Measurements from ENCODE around the gene TTK.

Gene TTK

DNA sequence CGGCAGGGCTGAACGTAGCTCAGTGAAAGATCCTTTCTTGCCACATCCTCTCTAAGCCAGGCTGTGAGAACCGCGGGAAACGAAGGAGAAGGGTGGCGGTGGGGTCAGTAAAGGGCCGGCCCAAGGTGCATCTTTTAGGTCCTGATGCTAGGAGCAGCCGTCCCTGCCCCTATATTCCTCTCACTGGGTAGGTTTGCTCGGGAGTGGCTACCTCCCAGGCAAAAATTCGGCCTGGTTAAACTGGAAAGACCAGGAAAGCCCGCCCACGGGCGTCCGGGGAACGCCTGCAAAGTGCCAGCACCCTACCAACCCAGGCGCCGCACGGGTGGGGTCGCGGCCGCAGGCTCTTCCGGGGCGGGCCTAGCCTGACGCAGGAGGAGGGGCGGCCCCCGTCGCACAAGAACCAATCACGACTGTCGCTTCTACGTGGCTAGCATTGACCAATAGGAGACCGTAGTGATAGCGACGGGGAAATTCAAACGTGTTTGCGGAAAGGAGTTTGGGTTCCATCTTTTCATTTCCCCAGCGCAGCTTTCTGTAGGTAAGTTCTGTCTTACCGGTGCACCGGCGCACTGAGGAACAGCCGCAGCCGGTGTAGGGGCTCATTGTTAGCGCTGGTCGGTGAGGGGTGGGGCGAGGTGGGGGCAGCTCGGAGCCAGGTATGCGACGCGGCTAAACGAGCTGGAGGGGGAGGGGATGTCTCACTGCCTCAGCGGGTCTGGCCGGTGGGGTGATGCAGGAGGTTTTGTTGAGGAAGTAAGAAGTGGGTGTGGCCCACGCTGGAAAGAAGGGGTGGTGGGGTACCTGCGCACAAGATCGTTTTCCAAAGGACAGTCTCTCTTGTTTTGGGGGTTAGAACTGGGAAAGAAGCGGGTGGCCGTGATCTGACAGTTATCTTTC lies at the start of gene TTK:
Gene TTK (plus strand): TSS at position 477 of the 900 bp plus-strand sequence. CDS start 1,195 bp downstream, outside the sequence.
- no peaks in the 10 kb centered on the region for H3K9me3 ChIP-seq (ENCODE audit: control insufficient read depth in 5 of 5, low read length in 5 of 5)
- H3K4me1 ChIP-seq (ENCODE audit: control insufficient read depth in 5 of 5, insufficient read depth in 5 of 5, low read length in 5 of 5), result peaks cover 0 to 16% (median 15%) of the 10 kb centered on the region in 5 donors
- peak within 1 kb of the TSS; percentile 56 to 90 (median 77) for H3K9ac ChIP-seq (ENCODE audit: low read length in 5 of 5)
- no peaks in the 10 kb centered on the region for H3K27me3 ChIP-seq (ENCODE audit: control insufficient read depth in 5 of 5, insufficient read depth in 4 of 5, low read length in 5 of 5)
- no peaks in the 10 kb centered on the region for H3K36me3 ChIP-seq (ENCODE audit: control insufficient read depth in 5 of 5, insufficient read depth in 5 of 5, low read length in 5 of 5)
- peak within 1 kb of the TSS; percentile 72 to 96 (median 80) for H3K4me3 ChIP-seq (ENCODE audit: low read depth in 1 of 5, low read length in 5 of 5)
- peak within 1 kb of the TSS; percentile 58 for H3K27ac ChIP-seq (ENCODE audit: low read depth, low read length)

DNA sequence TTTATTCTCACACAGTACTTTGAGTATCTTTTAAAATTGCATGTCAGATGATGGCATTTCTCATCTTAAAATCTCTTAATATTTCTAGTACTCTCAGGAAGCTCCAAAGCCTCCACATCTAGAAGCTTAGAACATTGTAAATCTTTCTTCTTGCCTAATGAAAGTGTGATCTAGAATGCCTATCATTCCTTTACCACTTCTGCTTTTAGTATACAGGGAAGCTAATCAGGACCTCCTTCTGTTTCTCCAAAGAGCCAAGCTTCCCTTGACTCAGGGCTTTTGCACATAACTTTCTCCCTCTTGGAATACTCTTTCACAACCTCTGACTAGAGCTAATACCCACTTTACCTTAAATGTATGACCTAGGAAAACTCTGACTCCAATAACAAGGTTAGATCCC lies 49.6 kb upstream of the TTK start:
- Histone ChIP-seq H3K27me3 (ENCODE audit: control insufficient read depth in 5 of 5, insufficient read depth in 4 of 5, low read length in 5 of 5) (peaks cover 0 to 5% (median 0%) of the 10 kb centered on the region in 5 donors), H3K4me3 (ENCODE audit: low read depth in 1 of 5, low read length in 5 of 5) (no peak overlapping the region), H3K36me3 (ENCODE audit: control insufficient read depth in 5 of 5, insufficient read depth in 5 of 5, low read length in 5 of 5) (no peaks in the 10 kb centered on the region), H3K27ac (ENCODE audit: low read depth, low read length) (no peak overlapping the region), H3K9me3 (ENCODE audit: control insufficient read depth in 5 of 5, low read length in 5 of 5) (no peaks in the 10 kb centered on the region), H3K4me1 (ENCODE audit: control insufficient read depth in 5 of 5, insufficient read depth in 5 of 5, low read length in 5 of 5) (no peaks in the 10 kb centered on the region), H3K9ac (ENCODE audit: low read length in 5 of 5) (no peak overlapping the region)

- Histone ChIP-seq H3K4me3 (ENCODE audit: low read depth in 1 of 5, low read length in 5 of 5) (no peak overlapping the region), H3K9me3 (ENCODE audit: control insufficient read depth in 5 of 5, low read length in 5 of 5) (peaks cover 3 to 12% (median 7%) of the 10 kb centered on the region in 5 donors)
Measured at GRCh38 chr6:79964607-79965081, 39.8 kb upstream of the TTK start.

DNA sequence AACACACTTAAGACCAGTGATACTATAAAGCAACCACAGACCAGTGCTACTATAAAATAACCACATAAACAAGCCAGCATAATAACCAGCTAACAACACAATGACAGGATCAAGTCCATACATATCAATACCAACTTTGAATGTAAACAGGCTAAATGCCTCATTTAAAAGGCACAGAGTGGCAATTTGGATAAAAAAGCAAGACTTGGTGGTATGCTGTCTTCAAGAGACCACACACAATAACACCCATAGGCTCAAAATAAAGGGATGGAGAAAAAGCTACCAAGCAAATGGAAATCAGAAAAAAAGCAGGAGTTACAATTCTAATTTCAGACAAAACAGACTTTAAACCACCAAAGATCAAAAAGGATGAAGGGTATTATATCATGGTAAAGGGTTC lies 37.3 kb upstream of the TTK start:
- no peak overlapping the region for H3K27ac ChIP-seq (ENCODE audit: low read depth, low read length)
- H3K9ac ChIP-seq (ENCODE audit: low read length in 5 of 5), result no peak overlapping the region
- H3K4me1 ChIP-seq (ENCODE audit: control insufficient read depth in 5 of 5, insufficient read depth in 5 of 5, low read length in 5 of 5), result no peaks in the 10 kb centered on the region
- H3K4me3 ChIP-seq (ENCODE audit: low read depth in 1 of 5, low read length in 5 of 5), result no peak overlapping the region
- H3K36me3 ChIP-seq (ENCODE audit: control insufficient read depth in 5 of 5, insufficient read depth in 5 of 5, low read length in 5 of 5), result no peaks in the 10 kb centered on the region
- H3K27me3 ChIP-seq (ENCODE audit: control insufficient read depth in 5 of 5, insufficient read depth in 4 of 5, low read length in 5 of 5), result no peaks in the 10 kb centered on the region
- peaks cover 3 to 19% (median 10%) of the 10 kb centered on the region in 5 donors for H3K9me3 ChIP-seq (ENCODE audit: control insufficient read depth in 5 of 5, low read length in 5 of 5)

More at GRCh38 chr6:79964607-79965081, 39.8 kb upstream of the TTK start:
- H3K27ac ChIP-seq (ENCODE audit: low read depth, low read length), result no peak overlapping the region
- H3K36me3 ChIP-seq (ENCODE audit: control insufficient read depth in 5 of 5, insufficient read depth in 5 of 5, low read length in 5 of 5), result no peaks in the 10 kb centered on the region
- H3K9ac ChIP-seq (ENCODE audit: low read length in 5 of 5), result no peak overlapping the region
- no peaks in the 10 kb centered on the region for H3K4me1 ChIP-seq (ENCODE audit: control insufficient read depth in 5 of 5, insufficient read depth in 5 of 5, low read length in 5 of 5)
- H3K27me3 ChIP-seq (ENCODE audit: control insufficient read depth in 5 of 5, insufficient read depth in 4 of 5, low read length in 5 of 5), result no peaks in the 10 kb centered on the region

- H3K36me3 ChIP-seq (ENCODE audit: control insufficient read depth in 5 of 5, insufficient read depth in 5 of 5, low read length in 5 of 5), result no peaks in the 10 kb centered on the region
- no peak overlapping the region for H3K4me3 ChIP-seq (ENCODE audit: low read depth in 1 of 5, low read length in 5 of 5)
- H3K4me1 ChIP-seq (ENCODE audit: control insufficient read depth in 5 of 5, insufficient read depth in 5 of 5, low read length in 5 of 5), result no peaks in the 10 kb centered on the region
- H3K9ac ChIP-seq (ENCODE audit: low read length in 5 of 5), result no peak overlapping the region
- H3K9me3 ChIP-seq (ENCODE audit: control insufficient read depth in 5 of 5, low read length in 5 of 5), result peaks cover 3 to 19% (median 10%) of the 10 kb centered on the region in 5 donors
- no peak overlapping the region for H3K27ac ChIP-seq (ENCODE audit: low read depth, low read length)
- no peaks in the 10 kb centered on the region for H3K27me3 ChIP-seq (ENCODE audit: control insufficient read depth in 5 of 5, insufficient read depth in 4 of 5, low read length in 5 of 5)
Measured at GRCh38 chr6:79969784-79970183, 34.7 kb upstream of the TTK start.

DNA sequence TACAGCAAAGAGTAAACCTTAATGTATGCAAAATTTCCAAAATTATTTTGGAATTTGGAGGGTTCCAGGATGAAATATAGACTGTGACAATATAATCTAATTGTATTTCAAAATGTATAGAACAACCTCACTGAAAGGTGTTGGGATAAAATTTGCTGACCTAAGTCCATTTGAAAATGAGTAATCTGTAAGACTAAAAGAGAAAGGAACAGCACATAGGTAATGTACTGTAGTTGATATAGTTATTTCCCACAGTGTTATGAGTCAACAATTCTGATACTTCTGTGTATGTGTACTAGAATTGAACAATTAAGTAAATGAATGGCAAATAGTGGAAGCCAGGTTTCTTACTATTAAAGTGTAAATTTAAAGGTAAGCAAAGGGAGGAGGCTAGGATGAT lies 33.3 kb upstream of the TTK start:
- Histone ChIP-seq H3K27ac (ENCODE audit: low read depth, low read length) (no peak overlapping the region), H3K4me3 (ENCODE audit: low read depth in 1 of 5, low read length in 5 of 5) (no peak overlapping the region), H3K9me3 (ENCODE audit: control insufficient read depth in 5 of 5, low read length in 5 of 5) (peaks cover 0 to 19% (median 10%) of the 10 kb centered on the region in 5 donors), H3K4me1 (ENCODE audit: control insufficient read depth in 5 of 5, insufficient read depth in 5 of 5, low read length in 5 of 5) (no peaks in the 10 kb centered on the region), H3K36me3 (ENCODE audit: control insufficient read depth in 5 of 5, insufficient read depth in 5 of 5, low read length in 5 of 5) (no peaks in the 10 kb centered on the region), H3K9ac (ENCODE audit: low read length in 5 of 5) (no peak overlapping the region), H3K27me3 (ENCODE audit: control insufficient read depth in 5 of 5, insufficient read depth in 4 of 5, low read length in 5 of 5) (no peaks in the 10 kb centered on the region)

DNA sequence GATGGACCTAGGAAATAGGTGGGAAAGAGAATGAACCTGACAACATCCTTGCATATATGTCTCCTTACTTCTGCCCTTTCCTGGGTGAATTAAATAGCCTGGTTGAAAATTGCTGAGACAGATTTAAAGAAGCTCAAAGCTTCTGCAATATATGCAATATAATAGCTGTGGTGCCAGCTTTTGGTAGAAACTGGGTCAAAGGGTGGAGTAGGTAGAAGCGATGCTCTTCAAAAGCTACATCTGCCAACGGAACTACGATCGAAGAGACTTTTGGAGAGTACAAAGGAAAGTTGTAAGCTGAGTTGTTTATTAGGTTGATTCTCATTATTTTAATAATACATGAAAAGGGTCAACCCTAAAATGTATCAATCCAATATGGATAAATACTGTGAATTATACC lies 22.8 kb upstream of the TTK start:
- no peak overlapping the region for H3K27ac ChIP-seq (ENCODE audit: low read depth, low read length)
- no peak overlapping the region for H3K4me3 ChIP-seq (ENCODE audit: low read depth in 1 of 5, low read length in 5 of 5)
- no peaks in the 10 kb centered on the region for H3K36me3 ChIP-seq (ENCODE audit: control insufficient read depth in 5 of 5, insufficient read depth in 5 of 5, low read length in 5 of 5)
- H3K4me1 ChIP-seq (ENCODE audit: control insufficient read depth in 5 of 5, insufficient read depth in 5 of 5, low read length in 5 of 5), result no peaks in the 10 kb centered on the region
- H3K9me3 ChIP-seq (ENCODE audit: control insufficient read depth in 5 of 5, low read length in 5 of 5), result no peaks in the 10 kb centered on the region
- no peak overlapping the region for H3K9ac ChIP-seq (ENCODE audit: low read length in 5 of 5)
- no peaks in the 10 kb centered on the region for H3K27me3 ChIP-seq (ENCODE audit: control insufficient read depth in 5 of 5, insufficient read depth in 4 of 5, low read length in 5 of 5)

GRCh38 chr6:79984261-79984660 lies 20.2 kb upstream of the TTK start:
- no peak overlapping the region for H3K9ac ChIP-seq (ENCODE audit: low read length in 5 of 5)

DNA sequence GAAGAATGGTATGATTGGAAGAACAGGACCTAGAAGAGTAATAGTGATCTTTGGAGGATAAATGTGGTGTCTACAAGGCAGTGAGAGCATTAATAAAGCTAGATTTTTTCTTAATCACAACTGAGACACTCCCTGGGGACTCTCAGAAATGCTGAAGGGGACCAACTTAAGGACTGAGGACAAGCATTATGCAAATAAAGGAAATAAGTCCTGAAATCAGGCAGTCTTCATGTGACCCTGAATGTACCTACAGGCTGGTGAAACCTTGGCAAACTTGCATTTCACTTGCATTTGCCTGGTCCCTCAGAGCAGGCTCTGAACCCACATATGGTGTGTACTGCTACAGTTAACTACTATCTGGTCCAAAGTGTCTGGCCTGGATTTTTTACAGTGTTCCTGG lies 19.3 kb upstream of the TTK start:
- H3K4me3 ChIP-seq (ENCODE audit: low read depth in 1 of 5, low read length in 5 of 5), result no peak overlapping the region
- no peaks in the 10 kb centered on the region for H3K4me1 ChIP-seq (ENCODE audit: control insufficient read depth in 5 of 5, insufficient read depth in 5 of 5, low read length in 5 of 5)
- H3K27me3 ChIP-seq (ENCODE audit: control insufficient read depth in 5 of 5, insufficient read depth in 4 of 5, low read length in 5 of 5), result no peaks in the 10 kb centered on the region
- no peaks in the 10 kb centered on the region for H3K9me3 ChIP-seq (ENCODE audit: control insufficient read depth in 5 of 5, low read length in 5 of 5)
- no peak overlapping the region for H3K9ac ChIP-seq (ENCODE audit: low read length in 5 of 5)
- no peaks in the 10 kb centered on the region for H3K36me3 ChIP-seq (ENCODE audit: control insufficient read depth in 5 of 5, insufficient read depth in 5 of 5, low read length in 5 of 5)
- H3K27ac ChIP-seq (ENCODE audit: low read depth, low read length), result no peak overlapping the region

More at GRCh38 chr6:79984261-79984660, 20.2 kb upstream of the TTK start:
- Histone ChIP-seq H3K9me3 (ENCODE audit: control insufficient read depth in 5 of 5, low read length in 5 of 5) (no peaks in the 10 kb centered on the region), H3K27ac (ENCODE audit: low read depth, low read length) (no peak overlapping the region), H3K36me3 (ENCODE audit: control insufficient read depth in 5 of 5, insufficient read depth in 5 of 5, low read length in 5 of 5) (no peaks in the 10 kb centered on the region), H3K27me3 (ENCODE audit: control insufficient read depth in 5 of 5, insufficient read depth in 4 of 5, low read length in 5 of 5) (no peaks in the 10 kb centered on the region), H3K4me3 (ENCODE audit: low read depth in 1 of 5, low read length in 5 of 5) (no peak overlapping the region), H3K4me1 (ENCODE audit: control insufficient read depth in 5 of 5, insufficient read depth in 5 of 5, low read length in 5 of 5) (no peaks in the 10 kb centered on the region)

DNA sequence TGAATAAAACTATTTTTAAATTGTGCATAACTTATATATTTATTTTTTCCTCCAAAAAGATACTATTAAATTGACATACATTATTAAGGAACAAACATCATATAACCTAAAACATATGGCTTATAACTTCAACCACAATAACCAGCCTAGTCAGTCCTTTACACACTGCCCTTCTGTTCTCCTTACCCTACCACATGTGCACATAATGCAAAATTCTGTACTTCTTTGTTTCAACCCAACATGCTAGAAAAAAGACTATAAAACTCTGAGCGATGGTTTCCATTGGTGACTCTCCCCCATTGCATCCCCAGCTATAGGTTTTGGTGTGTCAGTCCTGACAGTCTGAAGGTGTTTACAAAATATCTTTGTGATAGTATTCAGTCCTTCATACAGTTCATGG lies 14.8 kb upstream of the TTK start:
- Histone ChIP-seq H3K4me1 (ENCODE audit: control insufficient read depth in 5 of 5, insufficient read depth in 5 of 5, low read length in 5 of 5) (no peaks in the 10 kb centered on the region), H3K27ac (ENCODE audit: low read depth, low read length) (no peak overlapping the region), H3K9me3 (ENCODE audit: control insufficient read depth in 5 of 5, low read length in 5 of 5) (no peaks in the 10 kb centered on the region), H3K4me3 (ENCODE audit: low read depth in 1 of 5, low read length in 5 of 5) (no peak overlapping the region), H3K9ac (ENCODE audit: low read length in 5 of 5) (no peak overlapping the region), H3K36me3 (ENCODE audit: control insufficient read depth in 5 of 5, insufficient read depth in 5 of 5, low read length in 5 of 5) (no peaks in the 10 kb centered on the region), H3K27me3 (ENCODE audit: control insufficient read depth in 5 of 5, insufficient read depth in 4 of 5, low read length in 5 of 5) (no peaks in the 10 kb centered on the region)
